SK-N-SH (cell line): Measurements from ENCODE around the gene MYO1B. TPM values are rescaled to one million over a fixed set of nuclear protein-coding genes. Genes with fewer than 3 reads are reported as not detected.

Experiments
- CTCF ChIA-PET: fragments of 300-600, 350-600 bp; formaldehyde crosslinking; extraction: SDS; loops from one replicate; lab custom pipeline; 2021; lab: Yijun Ruan, JAX
- POLR2A ChIA-PET: fragments of 350-600 bp; sonication (Branson Sonifier 250); formaldehyde crosslinking; extraction: SDS; loops from one replicate; lab custom pipeline; 2020; ENCODE audit warnings: antibody characterized with exemption, inconsistent platforms; lab: Yijun Ruan, JAX
- DNase-seq: peaks from one replicate; pipeline ENCODE4 v3.0.0; 2012
- H2AFZ ChIP-seq: fragments of 200-600 bp; sonication (generic); 2 replicates; pipeline ENCODE4 v1.8.1; 2016; ENCODE audit warnings: antibody characterized with exemption, mild to moderate bottlenecking, low read depth
- H3F3A ChIP-seq: fragments of 200-600 bp; sonication (generic); replicated peaks from 2 replicates; pipeline ENCODE3; 2016; ENCODE audit warnings: antibody characterized with exemption, mild to moderate bottlenecking; ENCODE audit not compliant: insufficient read depth
- H3K27ac ChIP-seq, 2 experiments: fragments of 200-500 bp in 1 of 2; fragments of 200-600 bp in 1 of 2; sonication (Bioruptor generic) in 1 of 2; sonication (generic), shearing (Covaris generic) in 1 of 2; 2 replicates each; pipeline versions ENCODE4 v1.5.1 to v1.6.1; 2014 to 2016; ENCODE audit warnings: low read depth in 2 of 2, inconsistent platforms in 1 of 2, low read length in 1 of 2, mild to moderate bottlenecking in 1 of 2, mixed read lengths in 1 of 2
- H3K27me3 ChIP-seq: fragments of 200-600 bp; sonication (generic), shearing (Covaris generic); 2 replicates; pipeline ENCODE4 v1.6.1; 2016; ENCODE audit warnings: mixed run types; ENCODE audit not compliant: insufficient read depth
- H3K36me3 ChIP-seq, 2 experiments: fragments of 200-500 bp in 1 of 2; fragments of 200-600 bp in 1 of 2; sonication (Bioruptor generic) in 1 of 2; sonication (generic) in 1 of 2; replicated peaks in 1 of 2; 2 replicates each; pipeline versions ENCODE3 to v1.5.1; 2014 to 2016; ENCODE audit warnings: low read length in 1 of 2, mild to moderate bottlenecking in 1 of 2; ENCODE audit not compliant: insufficient read depth in 2 of 2, control insufficient read depth in 1 of 2
- H3K4me1 ChIP-seq, 2 experiments: fragments of 200-500 bp in 1 of 2; fragments of 200-600 bp in 1 of 2; sonication (Bioruptor generic) in 1 of 2; sonication (generic), shearing (Covaris generic) in 1 of 2; 2 replicates each; pipeline versions ENCODE4 v1.5.1 to v1.6.1; 2014 to 2016; ENCODE audit warnings: low read depth in 1 of 2, low read length in 1 of 2, mixed run types in 1 of 2; ENCODE audit not compliant: insufficient read depth in 2 of 2, control insufficient read depth in 1 of 2
- H3K4me2 ChIP-seq: fragments of 200-600 bp; sonication (generic), shearing (Covaris generic); 2 replicates; pipeline ENCODE4 v1.6.1; 2017; ENCODE audit warnings: mixed run types
- H3K4me3 ChIP-seq, 2 experiments: fragments of 200-500 bp in 1 of 2; fragments of 200-600 bp in 1 of 2; sonication (Bioruptor generic) in 1 of 2; sonication (generic), shearing (Covaris generic) in 1 of 2; 2 replicates each; pipeline versions ENCODE4 v1.5.1 to v1.8.1; 2014 to 2016; ENCODE audit warnings: low read depth in 2 of 2, inconsistent platforms in 1 of 2, low read length in 1 of 2, mild to moderate bottlenecking in 1 of 2, mixed read lengths in 1 of 2, moderate library complexity in 1 of 2
- H3K79me2 ChIP-seq: fragments of 200-600 bp; sonication (generic); 2 replicates; pipeline ENCODE4 v1.8.1; 2017; ENCODE audit warnings: mild to moderate bottlenecking; ENCODE audit not compliant: insufficient read depth
- H3K9ac ChIP-seq: fragments of 200-600 bp; sonication (generic); 2 replicates; pipeline ENCODE4 v1.6.1; 2017; ENCODE audit warnings: mixed run types
- H3K9me2 ChIP-seq: fragments of 200-600 bp; sonication (generic); 2 replicates; pipeline ENCODE4 v1.6.1; 2017; ENCODE audit warnings: mixed run types
- H3K9me3 ChIP-seq: fragments of 200-600 bp; sonication (generic); 2 replicates; pipeline ENCODE4 v1.6.1; 2017; ENCODE audit warnings: mixed run types, mild to moderate bottlenecking, moderate library complexity
- H4K20me1 ChIP-seq: fragments of 200-600 bp; sonication (generic); 2 replicates; pipeline ENCODE4 v1.6.1; 2017; ENCODE audit warnings: mild to moderate bottlenecking, mixed run types; ENCODE audit not compliant: insufficient read depth
- CHD2 ChIP-seq: fragments of 150-350 bp; IDR thresholded peaks from 2 replicates; pipeline ENCODE4 v1.6.1; 2018; ENCODE audit warnings: low read length; ENCODE audit not compliant: partially characterized antibody
- ELF1 ChIP-seq: IDR thresholded peaks from 2 replicates; pipeline ENCODE4 v1.4.0; 2012
- EP300 ChIP-seq, 2 experiments: IDR thresholded peaks; 2 replicates each; pipeline versions ENCODE4 v1.4.0 to v1.6.1; 2012; ENCODE audit warnings: borderline replicate concordance in 1 of 2, low read depth in 1 of 2, low read length in 1 of 2
- EZH2phosphoT487 ChIP-seq: fragments of 200-600 bp; sonication (generic); IDR thresholded peaks from 2 replicates; pipeline ENCODE4 v1.6.1; 2017; ENCODE audit warnings: low read depth, mixed run types, mild to moderate bottlenecking, antibody characterized with exemption, moderate library complexity, borderline replicate concordance
- FOSL2 ChIP-seq: IDR thresholded peaks from 2 replicates; pipeline ENCODE4 v1.4.0; 2012; ENCODE audit warnings: low read depth, mild to moderate bottlenecking, moderate library complexity, borderline replicate concordance
- FOXJ3 ChIP-seq: sonication (generic); formaldehyde crosslinking; IDR thresholded peaks from 2 replicates; pipeline ENCODE4 v1.5.1; 2020; ENCODE audit warnings: mild to moderate bottlenecking, missing genetic modification reagents
- FOXM1 ChIP-seq: IDR thresholded peaks from 2 replicates; pipeline ENCODE4 v1.4.0; 2012; ENCODE audit warnings: low read depth, mild to moderate bottlenecking
- GATA2 ChIP-seq: sonication (generic); formaldehyde crosslinking; IDR thresholded peaks from 2 replicates; pipeline ENCODE4 v1.5.0; 2020; ENCODE audit warnings: mild to moderate bottlenecking, missing genetic modification reagents
- IRF3 ChIP-seq: fragments of 150-350 bp; IDR thresholded peaks from 2 replicates; pipeline ENCODE4 v1.6.1; 2016; ENCODE audit warnings: mild to moderate bottlenecking, low read depth, low read length
- MEF2A ChIP-seq: IDR thresholded peaks from 2 replicates; pipeline ENCODE4 v1.4.0; 2012; ENCODE audit warnings: low read depth, borderline replicate concordance
- MXI1 ChIP-seq: IDR thresholded peaks from 2 replicates; pipeline ENCODE4 v1.6.1; 2012; ENCODE audit warnings: mild to moderate bottlenecking, low read depth, low read length, improper control_type of control experiment
- NFIC ChIP-seq: IDR thresholded peaks from 2 replicates; pipeline ENCODE4 v1.4.0; 2012; ENCODE audit warnings: borderline replicate concordance
- POLR2AphosphoS5 ChIP-seq: IDR thresholded peaks from 2 replicates; pipeline ENCODE4 v1.6.1; 2012; ENCODE audit warnings: low read depth, low read length
- RAD21 ChIP-seq: IDR thresholded peaks from 2 replicates; pipeline ENCODE4 v1.6.1; 2012; ENCODE audit warnings: mild to moderate bottlenecking, low read length
- RCOR1 ChIP-seq: fragments of 150-350 bp; IDR thresholded peaks from 2 replicates; pipeline ENCODE4 v1.6.1; 2017; ENCODE audit warnings: antibody characterized with exemption, low read length
- RFX5 ChIP-seq: IDR thresholded peaks from 2 replicates; pipeline ENCODE4 v1.6.1; 2012; ENCODE audit warnings: mild to moderate bottlenecking, improper control_type of control experiment, low read length
- TAF1 ChIP-seq: IDR thresholded peaks from 2 replicates; pipeline ENCODE4 v1.6.1; 2012; ENCODE audit warnings: low read depth, mild to moderate bottlenecking, low read length, moderate library complexity, borderline replicate concordance
- TCF12 ChIP-seq: IDR thresholded peaks from 2 replicates; pipeline ENCODE4 v1.4.0; 2012
- TEAD4 ChIP-seq: IDR thresholded peaks from 2 replicates; pipeline ENCODE4 v1.4.0; 2012; ENCODE audit warnings: mild to moderate bottlenecking, borderline replicate concordance; ENCODE audit not compliant: insufficient read depth
- USF1 ChIP-seq: IDR thresholded peaks from 2 replicates; pipeline ENCODE4 v1.4.0; 2012; ENCODE audit warnings: low read depth, borderline replicate concordance
- USF2 ChIP-seq: fragments of 150-350 bp; IDR thresholded peaks from 2 replicates; pipeline ENCODE4 v1.6.1; 2017; ENCODE audit warnings: antibody characterized with exemption, low read length, low read depth, borderline replicate concordance
- WGBS: methylation state at CpG from one replicate; pipeline ENCODE4 v1.1.6; 2017; ENCODE audit warnings: low lambda C conversion rate; 5-methylcytosine and 5-hydroxymethylcytosine counted together
- polyA plus RNA-seq, 3 experiments: library from polyadenylated mRNA; depleted of rRNA; stranded (reverse); fragments of >200 nt; gene quantifications; 2 replicates each; pipeline ENCODE4 v1.2.3, GENCODE V29; 2012

Gene MYO1B
- polyA plus RNA-seq, 1 of the 3 experiments (the other 2 are of a cell fraction) = 20.2 TPM

- CTCF ChIA-PET = interaction anchor here (0.9 to 1.3 kb wide), 2 partner anchors 18 to 69 kb away, joined by 3 to 4 read pairs; no protein-coding TSS in a partner anchor
- Histone ChIP-seq H3K9ac (no peak overlapping the region), H3K4me1 (peaks cover 43 to 48% of the 10 kb centered on the region in 2 experiments; a peak in 3 of 4 replicates), H4K20me1 (peaks cover 4% of the 10 kb centered on the region; the same call in 1 of the 2 replicates), H3K9me3 (no peaks in the 10 kb centered on the region), H2AFZ (no peak overlapping the region), H3F3A (peaks cover 3% of the 10 kb centered on the region), H3K9me2 (no peaks in the 10 kb centered on the region), H3K79me2 (peaks cover 65% of the 10 kb centered on the region), H3K4me2 (no peak overlapping the region), H3K27me3 (no peaks in the 10 kb centered on the region), H3K4me3 (no peak overlapping the region), H3K36me3 (no peaks in the 10 kb centered on the region)
- DNase-seq = no peak
- POLR2A ChIA-PET = no interaction called here
- WGBS = 92% methylated on average over 1 of the region's 1 CpG
- TF ChIP-seq RAD21 = no peak
- no peak for TF ChIP-seq USF1
- no peak for TF ChIP-seq ELF1
- no peak for TF ChIP-seq MEF2A
- TF ChIP-seq TAF1 = no peak
- no peak for TF ChIP-seq GATA2 (CRISPR knock-in tag)
- TF ChIP-seq MXI1 = no peak
- TF ChIP-seq, all 33 proteins: peak for 0
- H3K27ac ChIP-seq = no peak overlapping the region
These were observed 75.7 kb downstream of the MYO1B start for GRCh38 chr2:191320881-191321280.

GRCh38 chr2:191321861-191322662, 76.9 kb downstream of the MYO1B start:
- H3K9me3 ChIP-seq = no peaks in the 10 kb centered on the region
- peaks cover 37 to 48% of the 10 kb centered on the region in 2 experiments; a peak in 3 of 4 replicates for H3K4me1 ChIP-seq
- DNase-seq = peak; percentile 45
- H3K9me2 ChIP-seq = no peaks in the 10 kb centered on the region
- no peaks in the 10 kb centered on the region for H3K36me3 ChIP-seq
- ChIA-PET POLR2A (no interaction called here), CTCF (interaction anchor here (0.7 to 1.6 kb wide), 7 partner anchors 19 to 206 kb away, joined by 3 to 6 read pairs (median 3); partner anchors contain the start of gene MYO1B)
- H3K27ac ChIP-seq = peak overlapping the region; percentile 3 to 28; a peak in 2 of 4 replicates
- H2AFZ ChIP-seq = no peak overlapping the region
- H4K20me1 ChIP-seq = peaks cover 4% of the 10 kb centered on the region; the same call in 1 of the 2 replicates
- peaks cover 3% of the 10 kb centered on the region for H3F3A ChIP-seq
- 73% methylated on average over 3 of the region's 4 CpGs for WGBS
- H3K79me2 ChIP-seq = peaks cover 63% of the 10 kb centered on the region
- H3K9ac ChIP-seq = no peak overlapping the region
- H3K4me3 ChIP-seq = no peak overlapping the region
- no peaks in the 10 kb centered on the region for H3K27me3 ChIP-seq
- 0 out of 2 replicates have a peak, but pooled peaks have one; percentile 25 for TF ChIP-seq FOXJ3 (CRISPR knock-in tag)
- TF ChIP-seq FOXM1 = no peak
- peak; percentile 62 for TF ChIP-seq RFX5
- TF ChIP-seq MEF2A = no peak
- peak; percentile 82 for TF ChIP-seq GATA2 (CRISPR knock-in tag)
- peak; percentile 8; the same call in 1 of the 2 replicates for TF ChIP-seq RAD21
- peak in 1 of 2 experiments; percentile 80; a peak in 2 of 4 replicates for TF ChIP-seq EP300 (IDR thresholded peaks at IDR 0.05; ENCODE audit: borderline replicate concordance in 1 of 2, low read depth in 1 of 2, low read length in 1 of 2)
- no peak for TF ChIP-seq USF1
- TF ChIP-seq RCOR1 = peak; percentile 69; the same call in 1 of the 2 replicates
- no peak for TF ChIP-seq USF2
- TF ChIP-seq TCF12 = peak; percentile 27; the same call in 1 of the 2 replicates
- TF ChIP-seq ELF1 = no peak
- 0 out of 2 replicates have a peak, but pooled peaks have one; percentile 31 for TF ChIP-seq TEAD4
- TF ChIP-seq POLR2AphosphoS5 = no peak; the same call in 1 of the 2 replicates
- TF ChIP-seq IRF3 = no peak
- no peak for TF ChIP-seq EZH2phosphoT487
- TF ChIP-seq CHD2 = peak; percentile 50
- TF ChIP-seq NFIC = peak; percentile 37; the same call in 1 of the 2 replicates
- 0 out of 2 replicates have a peak, but pooled peaks have one; percentile 28 for TF ChIP-seq MXI1
- TF ChIP-seq FOSL2 = no peak
- no peak overlapping the region for H3K4me2 ChIP-seq
